Bronchial epithelial cell (primary cell): ENCODE measurements around the gene LMO1. TPM values are rescaled to one million over a fixed set of nuclear protein-coding genes. Genes with fewer than 3 reads are reported as not detected.

ENCODE experiments used
- DNase-seq: peaks from one replicate; pipeline ENCODE4 v3.0.0-alpha.2; 2010; ENCODE audit warnings: low read depth
- FAIRE-seq: peaks from 2 replicates; lab custom pipeline; 2011; peaks lifted over from hg19 to GRCh38; lab: Jason Lieb, UNC
- H3K27me3 ChIP-seq: 2 replicates; pipeline ENCODE4 v1.5.1; 2011; ENCODE audit warnings: low read length; ENCODE audit not compliant: control insufficient read depth, insufficient read depth
- H3K36me3 ChIP-seq: 2 replicates; pipeline ENCODE4 v1.5.1; 2011; ENCODE audit warnings: low read length; ENCODE audit not compliant: control insufficient read depth, insufficient read depth
- H3K4me3 ChIP-seq: 2 replicates; pipeline ENCODE4 v1.5.1; 2011; ENCODE audit warnings: mild to moderate bottlenecking, low read depth, low read length, control low read depth
- total RNA-seq: library from RNA; depleted of rRNA; stranded (reverse); fragments of >200 nt; gene quantifications from 2 replicates; pipeline ENCODE4 v1.2.1, GENCODE V29; 2014
- TF ChIP-seq, protein P1 (sequence below): IDR thresholded peaks from 2 replicates; pipeline ENCODE4 v1.5.1; 2011; ENCODE audit warnings: mild to moderate bottlenecking, moderate library complexity, low read length, control low read depth, inconsistent platforms; ENCODE audit not compliant: insufficient read depth, severe bottlenecking

Gene LMO1
- total RNA-seq, 1 donor from 2014 or later: not detected

GRCh38 chr11:8309311-8309710 lies 45.6 kb upstream of the LMO1 start:
- no peak for DNase-seq
- Histone ChIP-seq H3K4me3 (no peak overlapping the region), H3K27me3 (no peaks in the 10 kb centered on the region), H3K36me3 (no peaks in the 10 kb centered on the region)
- TF ChIP-seq, protein P1, sequence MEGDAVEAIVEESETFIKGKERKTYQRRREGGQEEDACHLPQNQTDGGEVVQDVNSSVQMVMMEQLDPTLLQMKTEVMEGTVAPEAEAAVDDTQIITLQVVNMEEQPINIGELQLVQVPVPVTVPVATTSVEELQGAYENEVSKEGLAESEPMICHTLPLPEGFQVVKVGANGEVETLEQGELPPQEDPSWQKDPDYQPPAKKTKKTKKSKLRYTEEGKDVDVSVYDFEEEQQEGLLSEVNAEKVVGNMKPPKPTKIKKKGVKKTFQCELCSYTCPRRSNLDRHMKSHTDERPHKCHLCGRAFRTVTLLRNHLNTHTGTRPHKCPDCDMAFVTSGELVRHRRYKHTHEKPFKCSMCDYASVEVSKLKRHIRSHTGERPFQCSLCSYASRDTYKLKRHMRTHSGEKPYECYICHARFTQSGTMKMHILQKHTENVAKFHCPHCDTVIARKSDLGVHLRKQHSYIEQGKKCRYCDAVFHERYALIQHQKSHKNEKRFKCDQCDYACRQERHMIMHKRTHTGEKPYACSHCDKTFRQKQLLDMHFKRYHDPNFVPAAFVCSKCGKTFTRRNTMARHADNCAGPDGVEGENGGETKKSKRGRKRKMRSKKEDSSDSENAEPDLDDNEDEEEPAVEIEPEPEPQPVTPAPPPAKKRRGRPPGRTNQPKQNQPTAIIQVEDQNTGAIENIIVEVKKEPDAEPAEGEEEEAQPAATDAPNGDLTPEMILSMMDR: no peak
- FAIRE-seq: no peak

DNA sequence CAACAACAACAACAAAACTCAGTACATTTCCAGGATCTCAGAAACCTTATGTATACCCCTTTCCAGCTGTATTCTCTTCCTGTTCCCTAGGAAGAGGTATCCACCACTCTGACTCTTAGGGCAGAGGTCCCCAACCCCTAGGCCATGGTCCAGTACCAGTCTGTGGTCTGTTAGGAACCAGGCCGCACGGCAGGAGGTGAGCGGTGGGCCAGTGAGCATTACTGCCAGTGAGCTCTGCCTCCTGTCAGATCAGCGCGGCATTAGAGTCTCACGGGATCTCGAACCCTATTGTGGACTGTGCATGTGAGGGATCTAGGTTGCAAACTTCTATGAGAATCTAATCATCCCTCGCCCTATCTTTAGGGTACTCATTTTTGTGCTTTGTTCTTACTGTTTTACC lies 43.9 kb upstream of the LMO1 start:
- no peak for FAIRE-seq
- no peaks in the 10 kb centered on the region for H3K36me3 ChIP-seq
- H3K4me3 ChIP-seq: no peak overlapping the region
- H3K27me3 ChIP-seq: no peaks in the 10 kb centered on the region
- TF ChIP-seq, protein P1: no peak
- no peak for DNase-seq

DNA sequence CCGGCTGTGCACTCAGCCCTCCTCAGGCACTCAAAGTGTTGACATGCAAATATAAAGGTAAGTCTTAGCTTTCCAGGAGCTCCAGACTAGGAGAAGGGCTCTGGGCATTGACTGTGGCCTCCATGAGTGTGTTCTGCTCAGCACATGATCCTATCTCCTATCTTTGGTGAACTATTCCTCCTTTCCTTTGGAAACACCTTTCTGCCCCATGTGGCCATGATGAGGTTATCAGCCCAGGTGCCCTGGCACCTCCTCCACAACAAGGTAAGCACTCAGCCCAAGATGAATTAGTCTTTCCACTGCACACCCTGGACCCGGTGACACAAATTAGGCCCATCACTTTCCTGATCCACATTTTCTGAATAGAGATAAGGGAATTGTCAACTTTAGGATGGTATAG lies 37.9 kb upstream of the LMO1 start:
- H3K27me3 ChIP-seq: no peaks in the 10 kb centered on the region
- H3K36me3 ChIP-seq: no peaks in the 10 kb centered on the region
- DNase-seq (no peak), FAIRE-seq (no peak)
- TF ChIP-seq, protein P1: peak; percentile 8
- no peak overlapping the region for H3K4me3 ChIP-seq

DNA sequence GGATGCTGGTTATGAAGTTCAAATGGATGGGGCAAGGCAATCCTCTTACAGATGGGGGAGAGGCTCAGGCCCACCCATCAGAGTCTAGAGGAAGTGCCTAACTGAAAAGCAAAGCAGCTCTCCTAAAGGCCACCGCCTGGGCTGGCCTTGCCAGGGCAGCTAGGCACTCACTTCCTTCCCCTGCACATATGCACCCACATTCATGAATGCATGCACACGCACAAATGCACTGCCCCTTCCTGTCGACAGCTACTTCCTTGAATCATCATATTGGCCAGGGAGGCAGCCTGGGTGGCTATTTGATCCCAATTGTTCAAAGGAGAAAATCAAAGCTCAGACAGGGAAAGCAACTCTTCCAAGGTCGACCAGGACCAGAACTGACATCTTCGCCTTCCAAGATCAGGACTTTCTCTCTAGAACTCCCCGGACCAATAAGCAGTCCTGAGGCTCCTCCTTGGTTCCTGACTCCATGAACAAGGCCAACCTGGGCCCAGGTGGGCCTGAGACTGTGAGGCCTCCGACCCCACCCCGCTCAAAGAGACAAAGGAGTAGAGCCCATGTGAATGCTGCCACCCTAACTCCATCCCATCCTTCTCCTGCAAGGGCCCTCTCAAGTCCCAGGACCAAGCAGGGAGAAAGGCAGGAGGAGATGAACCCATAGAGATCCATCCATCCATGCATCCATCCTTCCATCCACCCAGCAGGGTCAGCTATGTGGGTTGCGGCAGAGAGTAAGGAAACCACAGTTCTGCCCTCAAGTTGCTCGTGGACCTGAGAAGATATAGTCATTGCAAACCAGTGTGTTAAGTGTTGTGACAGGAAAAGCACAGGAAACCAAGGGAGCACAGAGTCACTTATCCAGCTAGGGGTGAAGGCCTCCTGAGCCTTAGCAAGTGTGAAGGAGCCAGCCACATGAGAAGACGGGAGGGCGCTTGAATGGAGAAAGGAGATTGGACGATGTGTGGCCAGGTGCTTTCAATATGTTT lies 35.4 kb upstream of the LMO1 start:
- no peak for DNase-seq
- no peak for FAIRE-seq
- H3K4me3 ChIP-seq: no peak overlapping the region
- no peaks in the 10 kb centered on the region for H3K36me3 ChIP-seq
- TF ChIP-seq, protein P1: no peak
- peaks cover 3% of the 10 kb centered on the region for H3K27me3 ChIP-seq

DNA sequence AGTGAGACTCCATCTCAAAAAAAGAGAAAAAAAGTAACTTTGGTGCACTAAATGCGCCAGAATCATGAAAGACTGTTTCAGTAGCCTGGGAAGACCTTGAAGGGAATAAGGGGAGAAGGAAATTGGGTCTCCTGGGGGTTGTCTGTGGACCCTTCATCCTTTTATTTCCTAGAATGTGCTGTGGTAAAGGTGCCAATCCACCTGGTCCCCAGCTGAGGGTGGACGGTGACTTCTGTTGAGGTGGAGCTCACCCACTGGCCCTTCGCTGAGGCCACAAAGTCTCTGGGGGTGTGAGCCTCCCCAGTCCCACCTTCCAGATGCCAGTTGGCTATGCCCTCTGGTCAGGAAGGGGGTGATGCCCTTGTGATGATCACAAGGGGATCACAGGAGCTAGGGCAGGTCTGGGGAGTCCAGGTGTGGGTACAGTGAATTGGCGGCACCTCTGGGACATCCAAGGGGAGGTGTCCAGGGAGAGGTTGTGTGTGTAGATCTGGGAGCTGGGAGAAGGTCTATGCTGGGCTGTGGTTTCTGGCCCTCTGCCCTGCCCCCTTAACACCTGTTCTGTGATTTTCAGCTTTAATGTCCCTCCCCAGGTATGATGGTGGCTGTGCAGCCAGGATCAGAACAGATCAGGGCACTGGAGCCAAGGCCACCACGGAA lies 34.2 kb upstream of the LMO1 start:
- TF ChIP-seq, protein P1: no peak
- no peak for DNase-seq
- FAIRE-seq: no peak
- Histone ChIP-seq H3K27me3 (peaks cover 5% of the 10 kb centered on the region), H3K36me3 (no peaks in the 10 kb centered on the region), H3K4me3 (no peak overlapping the region)
